Suppressor macrophage treated with lipopolysaccharide for 4 hours (primary cell): ENCODE measurements around the gene ATP7B.
"Not testable (repeated sequence)": the region's sequence is repeated elsewhere in the genome, so short reads cannot be mapped to it uniquely, and the experiment has no call there.

Experiments used
- DNase-seq: peaks from one replicate; pipeline ENCODE4 v3.0.0-alpha.2; 2020

The ATP7B gene

GRCh38 chr13:52005841-52006522, 5.3 kb downstream of the ATP7B start:
- DNase-seq: no peak

- DNase-seq: no peak
These were observed 6.6 kb downstream of the ATP7B start for GRCh38 chr13:52004511-52005170.

- no peak for DNase-seq
These were observed 7.7 kb downstream of the ATP7B start for GRCh38 chr13:52003541-52003940.

GRCh38 chr13:52002361-52002760, 8.9 kb downstream of the ATP7B start:
- DNase-seq: no peak

- peak; percentile 61 for DNase-seq
These were observed 10.0 kb downstream of the ATP7B start for GRCh38 chr13:52001120-52001731.

GRCh38 chr13:51999921-52000320, 11.3 kb downstream of the ATP7B start:
- DNase-seq: no peak

- DNase-seq: no peak
These were observed 11.7 kb downstream of the ATP7B start for GRCh38 chr13:51999510-51999911.

- no peak for DNase-seq
These were observed 12.3 kb downstream of the ATP7B start for GRCh38 chr13:51998723-51999509.

GRCh38 chr13:51997641-51998330, 13.5 kb downstream of the ATP7B start:
- DNase-seq: no peak

GRCh38 chr13:51997186-51997585, 14.1 kb downstream of the ATP7B start:
- DNase-seq: no peak

- DNase-seq: no peak
These were observed 14.6 kb downstream of the ATP7B start for GRCh38 chr13:51996641-51997040.

- DNase-seq: no peak
These were observed 15.3 kb downstream of the ATP7B start for GRCh38 chr13:51995677-51996551.

- DNase-seq: no peak
These were observed 17.5 kb downstream of the ATP7B start for GRCh38 chr13:51993713-51994112.

- no peak for DNase-seq
These were observed 22.1 kb downstream of the ATP7B start for GRCh38 chr13:51988988-51989618.

GRCh38 chr13:51984904-51985303, 26.3 kb downstream of the ATP7B start:
- not testable (repeated sequence) for DNase-seq

GRCh38 chr13:51983292-51983691, 28.0 kb downstream of the ATP7B start:
- not testable (repeated sequence) for DNase-seq

- DNase-seq: no peak
These were observed 29.9 kb downstream of the ATP7B start for GRCh38 chr13:51981355-51981754.

- DNase-seq: no peak
These were observed 30.3 kb downstream of the ATP7B start for GRCh38 chr13:51980908-51981307.

- no peak for DNase-seq
These were observed 32.3 kb downstream of the ATP7B start for GRCh38 chr13:51978796-51979556.

- no peak for DNase-seq
These were observed 33.6 kb downstream of the ATP7B start for GRCh38 chr13:51977625-51978024.
